Caco-2 (cell line): ENCODE results near the gene PPM1H. TPM values are rescaled to one million over a fixed set of nuclear protein-coding genes. Genes with fewer than 3 reads are reported as not detected.
A peak's percentile ranks its signal among the peaks of the same experiment; 100 is the strongest.

Source experiments
- BruUV-seq: library from RNA; stranded (reverse); fragments of 400-500 nt; replicated peaks from 2 replicates; lab custom pipeline; 2021; lab: Mats Ljungman, UMichigan
- CTCF ChIA-PET: fragments of 300-600 bp; sonication (Branson Sonifier 250); formaldehyde crosslinking; loops from one replicate; lab custom pipeline; 2022; ENCODE audit warnings: antibody characterized with exemption; lab: Charles Lee
- POLR2A ChIA-PET: fragments of 300-600 bp; sonication (Branson Sonifier 250); formaldehyde crosslinking; loops from one replicate; lab custom pipeline; 2022; ENCODE audit warnings: antibody characterized with exemption; lab: Charles Lee
- DNase-seq, 2 experiments: peaks; one replicate each; pipeline versions ENCODE4 v3.0.0 to v3.0.0-alpha.2; 2020 to 2022
- H3K27me3 ChIP-seq: replicated peaks from 2 replicates; pipeline ENCODE4 v1.6.0; 2011; ENCODE audit warnings: low read length; ENCODE audit not compliant: control insufficient read depth, insufficient read depth
- H3K36me3 ChIP-seq: 2 replicates; pipeline ENCODE4 v1.5.1; 2011; ENCODE audit warnings: low read length; ENCODE audit not compliant: control insufficient read depth, insufficient read depth
- H3K4me1 ChIP-seq: fragments of 250-450 bp; sonication (Bioruptor Pico); 2 replicates; pipeline ENCODE4 v1.5.1; 2020; ENCODE audit warnings: mild to moderate bottlenecking
- H3K4me3 ChIP-seq: 2 replicates; pipeline ENCODE4 v1.5.1; 2011; ENCODE audit warnings: low read depth, mild to moderate bottlenecking, control low read depth, low read length
- H3K9me3 ChIP-seq: fragments of 250-450 bp; sonication (Bioruptor Pico); 2 replicates; pipeline ENCODE4 v1.5.1; 2020; ENCODE audit warnings: mild to moderate bottlenecking, moderate library complexity
- H3K27ac Mint-ChIP-seq: one replicate; pipeline ENCODE4 v1.8.0; 2022; ENCODE audit warnings: mixed read lengths; ENCODE audit not compliant: unreplicated experiment
- H3K27me3 Mint-ChIP-seq: one replicate; pipeline ENCODE4 v1.8.0; 2022; ENCODE audit warnings: mixed read lengths; ENCODE audit not compliant: insufficient read depth, unreplicated experiment
- H3K36me3 Mint-ChIP-seq: one replicate; pipeline ENCODE4 v1.8.0; 2022; ENCODE audit warnings: mild to moderate bottlenecking, mixed read lengths; ENCODE audit not compliant: insufficient read depth, unreplicated experiment
- H3K4me1 Mint-ChIP-seq: one replicate; pipeline ENCODE4 v1.8.0; 2022; ENCODE audit warnings: low read depth, mixed read lengths; ENCODE audit not compliant: unreplicated experiment
- H3K4me3 Mint-ChIP-seq: one replicate; pipeline ENCODE4 v1.8.0; 2022; ENCODE audit warnings: mild to moderate bottlenecking, moderate library complexity, mixed read lengths; ENCODE audit not compliant: unreplicated experiment
- H3K9me3 Mint-ChIP-seq: one replicate; pipeline ENCODE4 v1.8.0; 2022; ENCODE audit warnings: mixed read lengths; ENCODE audit not compliant: unreplicated experiment
- CTCF ChIP-seq, 2 experiments: fragments of 200-600 bp in 1 of 2; IDR thresholded peaks; 1 replicate in 1 of 2; 2 replicates in 1 of 2; pipeline versions ENCODE4 v1.5.1 to v1.8.0; 2011 to 2022; ENCODE audit warnings: antibody characterized with exemption in 1 of 2, control low read depth in 1 of 2, inconsistent platforms in 1 of 2, low read depth in 1 of 2, low read length in 1 of 2, mild to moderate bottlenecking in 1 of 2, moderate library complexity in 1 of 2; ENCODE audit not compliant: insufficient read depth in 1 of 2, severe bottlenecking in 1 of 2, unreplicated experiment in 1 of 2
- intact Hi-C: fragments of 100-400 bp; cut with micrococcal nuclease; formaldehyde crosslinking; loops from one replicate; pipeline ENCODE4 v1.10.0; 2022; ENCODE audit not compliant: unreplicated experiment
- total RNA-seq: library from RNA; stranded (reverse); gene quantifications from 2 replicates; pipeline ENCODE4 v1.2.3, GENCODE V29; 2022

Gene PPM1H
- total RNA-seq, 1 experiment from 2014 or later: 151 TPM

- Histone ChIP-seq H3K27me3 (no peaks in the 10 kb centered on the region), H3K4me1 (peaks cover 27% of the 10 kb centered on the region), H3K4me3 (no peak overlapping the region), H3K9me3 (no peaks in the 10 kb centered on the region), H3K36me3 (no peaks in the 10 kb centered on the region; the same call in 1 of the 2 replicates)
- DNase-seq: no peak
- H3K27me3 Mint-ChIP-seq: no peaks in the 10 kb centered on the region
- no peak overlapping the region for H3K27ac Mint-ChIP-seq
- H3K9me3 Mint-ChIP-seq: peaks cover 12% of the 10 kb centered on the region
- peaks cover 57% of the 10 kb centered on the region for H3K4me1 Mint-ChIP-seq
- no peak for TF ChIP-seq CTCF (IDR thresholded peaks at IDR 0.05; ENCODE audit: insufficient read depth in 1 of 2, low read depth in 1 of 2, low read length in 1 of 2, severe bottlenecking in 1 of 2, unreplicated experiment in 1 of 2)
- ChIA-PET CTCF (no interaction called here), POLR2A (no interaction called here)
- H3K4me3 Mint-ChIP-seq: no peak overlapping the region
- BruUV-seq: no TSS peak
- intact Hi-C loops: no loop called here
- peaks cover 88% of the 10 kb centered on the region for H3K36me3 Mint-ChIP-seq
Observed at GRCh38 chr12:62757048-62757447, 177.9 kb downstream of the PPM1H start.

- Histone ChIP-seq H3K4me3 (no peak overlapping the region), H3K4me1 (peaks cover 5% of the 10 kb centered on the region), H3K27me3 (no peaks in the 10 kb centered on the region), H3K36me3 (no peaks in the 10 kb centered on the region; the same call in 1 of the 2 replicates), H3K9me3 (no peaks in the 10 kb centered on the region)
- Mint-ChIP-seq H3K4me3 (no peak overlapping the region), H3K4me1 (peaks cover 39% of the 10 kb centered on the region), H3K27me3 (no peaks in the 10 kb centered on the region), H3K27ac (peak overlapping the region; percentile 73), H3K9me3 (peaks cover 5% of the 10 kb centered on the region), H3K36me3 (peaks cover 87% of the 10 kb centered on the region)
- ChIA-PET POLR2A (no interaction called here), CTCF (no interaction called here)
- intact Hi-C loops: no loop called here
- no TSS peak for BruUV-seq
- TF ChIP-seq CTCF (IDR thresholded peaks at IDR 0.05; ENCODE audit: insufficient read depth in 1 of 2, low read depth in 1 of 2, low read length in 1 of 2, severe bottlenecking in 1 of 2, unreplicated experiment in 1 of 2): no peak
- DNase-seq: no peak
Observed at GRCh38 chr12:62754706-62755105, 180.2 kb downstream of the PPM1H start.

GRCh38 chr12:62751810-62752155 lies 183.2 kb downstream of the PPM1H start:
- no peak overlapping the region for H3K4me3 ChIP-seq
- ChIA-PET CTCF (no interaction called here), POLR2A (no interaction called here)
- intact Hi-C loops: no loop called here
- Mint-ChIP-seq H3K4me3 (no peak overlapping the region), H3K9me3 (no peaks in the 10 kb centered on the region), H3K27me3 (no peaks in the 10 kb centered on the region), H3K4me1 (peaks cover 25% of the 10 kb centered on the region), H3K27ac (no peak overlapping the region), H3K36me3 (peaks cover 90% of the 10 kb centered on the region)
- no TSS peak for BruUV-seq
- no peaks in the 10 kb centered on the region for H3K4me1 ChIP-seq
- TF ChIP-seq CTCF (IDR thresholded peaks at IDR 0.05; ENCODE audit: insufficient read depth in 1 of 2, low read depth in 1 of 2, low read length in 1 of 2, severe bottlenecking in 1 of 2, unreplicated experiment in 1 of 2): no peak
- no peaks in the 10 kb centered on the region for H3K27me3 ChIP-seq
- H3K36me3 ChIP-seq: no peaks in the 10 kb centered on the region; the same call in 1 of the 2 replicates
- DNase-seq: no peak
- no peaks in the 10 kb centered on the region for H3K9me3 ChIP-seq
